OCI-LY3 (cell line): ENCODE measurements around the gene MRC1.

ENCODE experiments used
- CTCF ChIP-seq: fragments of 200-600, 300-600 bp; sonication (generic); IDR thresholded peaks from 2 replicates; pipeline ENCODE4 v1.5.1; 2014; ENCODE audit warnings: antibody characterized with exemption, low read length, low read depth
- EZH2phosphoT487 ChIP-seq: fragments of 200-600 bp; shearing (Covaris generic); IDR thresholded peaks from 2 replicates; pipeline ENCODE4 v1.6.1; 2018; ENCODE audit warnings: antibody characterized with exemption, mixed run types, low read depth

GRCh38 chr10:17842641-17843040 is 33.5 kb downstream of the MRC1 start:
- TF ChIP-seq CTCF: no peak
- TF ChIP-seq EZH2phosphoT487: no peak
